Stimulated activated CD4-positive, alpha-beta T cell treated with anti-CD3 and anti-CD28 coated beads, Interleukin-12 subunit alpha, Interleukin-12 subunit beta, amount 100 ng/mL, for 24 hours (primary cell): Measurements from ENCODE around the gene LRP4.
"Not testable (repeated sequence)": the region's sequence is repeated elsewhere in the genome, so short reads cannot be mapped to it uniquely, and the experiment has no call there.

Source experiments
- DNase-seq, 2 experiments: peaks; one replicate each; pipeline ENCODE4 v3.0.0-alpha.2; 2020; ENCODE audit warnings: low read depth in 2 of 2

The LRP4 gene, protein sequence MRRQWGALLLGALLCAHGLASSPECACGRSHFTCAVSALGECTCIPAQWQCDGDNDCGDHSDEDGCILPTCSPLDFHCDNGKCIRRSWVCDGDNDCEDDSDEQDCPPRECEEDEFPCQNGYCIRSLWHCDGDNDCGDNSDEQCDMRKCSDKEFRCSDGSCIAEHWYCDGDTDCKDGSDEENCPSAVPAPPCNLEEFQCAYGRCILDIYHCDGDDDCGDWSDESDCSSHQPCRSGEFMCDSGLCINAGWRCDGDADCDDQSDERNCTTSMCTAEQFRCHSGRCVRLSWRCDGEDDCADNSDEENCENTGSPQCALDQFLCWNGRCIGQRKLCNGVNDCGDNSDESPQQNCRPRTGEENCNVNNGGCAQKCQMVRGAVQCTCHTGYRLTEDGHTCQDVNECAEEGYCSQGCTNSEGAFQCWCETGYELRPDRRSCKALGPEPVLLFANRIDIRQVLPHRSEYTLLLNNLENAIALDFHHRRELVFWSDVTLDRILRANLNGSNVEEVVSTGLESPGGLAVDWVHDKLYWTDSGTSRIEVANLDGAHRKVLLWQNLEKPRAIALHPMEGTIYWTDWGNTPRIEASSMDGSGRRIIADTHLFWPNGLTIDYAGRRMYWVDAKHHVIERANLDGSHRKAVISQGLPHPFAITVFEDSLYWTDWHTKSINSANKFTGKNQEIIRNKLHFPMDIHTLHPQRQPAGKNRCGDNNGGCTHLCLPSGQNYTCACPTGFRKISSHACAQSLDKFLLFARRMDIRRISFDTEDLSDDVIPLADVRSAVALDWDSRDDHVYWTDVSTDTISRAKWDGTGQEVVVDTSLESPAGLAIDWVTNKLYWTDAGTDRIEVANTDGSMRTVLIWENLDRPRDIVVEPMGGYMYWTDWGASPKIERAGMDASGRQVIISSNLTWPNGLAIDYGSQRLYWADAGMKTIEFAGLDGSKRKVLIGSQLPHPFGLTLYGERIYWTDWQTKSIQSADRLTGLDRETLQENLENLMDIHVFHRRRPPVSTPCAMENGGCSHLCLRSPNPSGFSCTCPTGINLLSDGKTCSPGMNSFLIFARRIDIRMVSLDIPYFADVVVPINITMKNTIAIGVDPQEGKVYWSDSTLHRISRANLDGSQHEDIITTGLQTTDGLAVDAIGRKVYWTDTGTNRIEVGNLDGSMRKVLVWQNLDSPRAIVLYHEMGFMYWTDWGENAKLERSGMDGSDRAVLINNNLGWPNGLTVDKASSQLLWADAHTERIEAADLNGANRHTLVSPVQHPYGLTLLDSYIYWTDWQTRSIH (N-terminal part only)

DNA sequence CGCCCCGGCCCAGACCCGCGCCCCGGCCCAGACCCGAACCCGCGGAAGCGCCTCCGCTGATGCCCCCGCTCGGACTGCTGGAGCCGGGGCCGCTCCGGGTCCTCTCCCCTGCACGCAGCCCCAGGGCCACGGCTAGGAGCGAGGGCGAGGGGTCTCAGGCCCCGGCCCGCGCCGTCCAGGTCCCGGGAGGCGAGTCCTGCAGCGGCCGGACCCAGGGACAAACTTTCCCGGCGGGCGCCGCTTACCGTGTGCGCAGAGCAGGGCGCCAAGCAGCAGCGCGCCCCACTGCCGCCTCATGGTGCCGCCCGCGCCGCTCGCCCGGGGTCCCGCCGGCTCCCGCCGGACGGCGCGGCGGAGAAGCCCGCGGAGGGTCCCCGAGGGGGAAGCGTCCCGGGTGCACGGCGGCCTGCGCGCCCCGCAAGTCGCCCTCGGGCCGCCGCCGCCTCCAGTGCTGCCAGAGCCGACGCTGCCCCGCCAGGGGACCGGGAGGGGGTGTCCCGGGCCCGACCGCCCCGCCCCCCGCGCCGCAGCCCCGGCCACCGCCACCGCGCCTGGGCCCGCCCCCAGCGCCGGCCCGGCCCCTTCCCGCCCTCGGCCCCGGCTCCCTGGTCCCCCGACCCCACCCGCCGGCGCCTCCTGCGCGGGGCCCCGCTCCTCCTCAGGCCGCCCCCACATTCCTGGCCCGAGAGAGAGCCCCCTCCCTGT is at the start of gene LRP4:
Gene LRP4, minus strand, starts transcription at position 468 of the 705 bp plus-strand sequence. Its CDS starts 171 bp downstream, at position 297.
- DNase-seq: peak in 1 of 2 experiments; percentile 22

GRCh38 chr11:46967962-46968361 is 49.6 kb upstream of the LRP4 start:
- DNase-seq: no peak

DNA sequence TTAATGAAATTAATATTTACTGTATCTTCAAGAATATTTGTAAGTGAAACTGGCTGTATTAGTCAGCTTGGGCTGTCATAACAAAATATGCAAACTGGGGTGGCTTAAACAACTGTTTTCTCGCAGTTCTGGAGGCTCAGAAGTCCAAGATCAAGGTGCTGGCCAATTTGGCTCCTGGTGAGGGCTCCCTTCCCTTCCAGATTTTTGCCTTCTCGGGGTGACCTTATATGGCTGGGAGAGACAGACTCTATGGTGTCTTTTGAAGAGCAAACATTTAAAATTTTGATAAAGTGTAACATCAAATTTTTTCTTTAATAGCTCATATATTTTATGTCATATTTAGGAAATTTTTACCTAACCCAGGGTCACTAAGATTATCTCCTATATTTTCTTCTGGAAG is 48.4 kb upstream of the LRP4 start:
- DNase-seq: no peak

DNA sequence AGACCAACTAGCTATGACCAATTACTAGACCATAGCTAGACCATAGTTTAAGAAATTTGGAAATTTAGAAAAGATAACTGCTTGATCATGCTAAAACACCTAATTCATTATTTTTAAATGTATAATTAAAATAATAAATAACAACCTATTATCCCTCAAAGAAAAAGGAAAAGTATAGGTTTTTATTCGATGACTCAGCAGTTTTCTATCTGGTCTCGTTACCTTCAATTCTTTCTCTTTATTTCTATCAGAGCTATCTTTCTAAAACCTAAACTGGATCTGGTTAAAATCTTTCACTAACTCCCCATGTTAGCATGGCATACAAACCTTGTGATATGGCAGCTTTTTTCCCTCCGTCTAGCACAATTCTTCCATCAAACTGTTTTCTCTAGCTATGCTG is 45.5 kb upstream of the LRP4 start:
- no peak for DNase-seq

DNA sequence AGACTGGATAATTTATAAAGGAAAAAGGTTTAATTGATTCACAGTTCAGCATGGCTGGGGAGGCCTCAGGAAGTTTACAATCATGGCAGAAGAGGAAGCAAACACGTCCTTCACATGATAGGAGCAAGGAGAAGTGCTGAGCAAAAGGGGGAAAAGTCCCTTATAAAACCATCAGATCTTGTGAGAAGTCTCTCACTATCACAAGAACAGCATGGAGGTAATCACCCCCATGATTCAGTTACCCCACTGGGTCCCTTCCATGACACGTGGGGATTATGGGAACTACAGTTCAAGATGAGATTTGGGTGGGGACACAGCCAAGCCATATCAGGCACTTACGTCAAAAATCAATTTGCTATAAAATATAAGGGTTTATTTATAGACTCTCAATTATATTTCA is 43.5 kb upstream of the LRP4 start:
- not testable (repeated sequence) for DNase-seq

GRCh38 chr11:46961041-46961440 is 42.7 kb upstream of the LRP4 start:
- DNase-seq: no peak

DNA sequence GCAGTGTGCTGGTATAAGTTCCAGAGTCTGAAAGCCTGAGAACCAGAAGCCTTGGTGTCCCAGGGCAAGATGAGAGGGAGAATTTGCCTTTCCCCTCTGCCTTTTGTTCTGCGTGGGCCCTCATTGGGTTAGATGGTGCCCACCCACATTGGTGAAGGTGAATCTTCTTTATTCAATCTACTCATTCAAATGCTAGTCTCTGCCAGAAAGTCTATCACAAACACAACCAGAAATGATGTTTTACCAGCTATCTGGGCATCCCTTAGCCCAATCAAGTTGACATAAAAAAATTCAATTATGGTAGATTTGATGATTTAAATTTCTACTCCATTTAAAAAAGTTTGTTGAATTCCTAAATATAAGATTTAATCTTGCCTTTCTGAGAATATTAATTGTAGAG is 40.4 kb upstream of the LRP4 start:
- DNase-seq: no peak

- DNase-seq: no peak
Measured at GRCh38 chr11:46953093-46953492, 34.7 kb upstream of the LRP4 start.

DNA sequence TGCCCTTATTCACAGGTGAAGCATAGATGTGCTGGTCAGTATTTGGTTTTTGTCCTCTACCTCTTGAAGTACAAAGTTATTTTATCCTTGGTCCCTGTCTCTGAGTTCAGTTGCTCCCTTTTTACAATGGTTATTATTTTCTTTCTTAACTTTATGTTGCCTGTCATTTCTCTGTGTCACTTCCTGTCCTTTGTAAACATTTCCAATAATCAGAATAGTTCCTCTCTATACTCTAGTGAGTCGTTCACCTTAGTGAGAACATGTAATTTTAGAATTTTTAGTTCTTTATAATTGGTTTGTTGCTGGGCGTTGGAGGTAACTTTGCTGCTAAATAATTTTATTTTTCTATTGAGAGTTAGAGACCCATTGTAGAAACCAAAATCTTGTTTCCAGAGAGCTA is 34.2 kb upstream of the LRP4 start:
- DNase-seq: no peak

GRCh38 chr11:46951864-46952263 is 33.5 kb upstream of the LRP4 start:
- DNase-seq: no peak

DNA sequence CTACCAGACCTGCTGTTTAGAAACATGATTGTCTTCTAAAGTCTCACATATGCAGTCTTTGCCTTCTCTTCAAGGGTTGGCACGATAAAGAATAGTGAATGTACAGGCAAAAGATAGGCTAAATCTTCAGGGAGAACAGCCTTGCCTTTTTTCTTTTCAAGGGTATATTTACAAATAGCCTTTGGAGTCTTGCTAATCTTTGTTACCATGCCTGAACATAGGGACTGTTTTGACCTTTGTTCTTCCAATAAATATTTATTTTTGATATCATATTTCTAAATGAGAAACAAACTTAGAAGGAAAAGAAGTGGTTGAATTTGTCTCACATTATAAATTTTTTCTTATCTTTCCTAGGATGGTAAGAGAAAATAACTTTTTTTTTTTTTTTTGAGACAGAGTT is 30.9 kb upstream of the LRP4 start:
- no peak for DNase-seq

DNA sequence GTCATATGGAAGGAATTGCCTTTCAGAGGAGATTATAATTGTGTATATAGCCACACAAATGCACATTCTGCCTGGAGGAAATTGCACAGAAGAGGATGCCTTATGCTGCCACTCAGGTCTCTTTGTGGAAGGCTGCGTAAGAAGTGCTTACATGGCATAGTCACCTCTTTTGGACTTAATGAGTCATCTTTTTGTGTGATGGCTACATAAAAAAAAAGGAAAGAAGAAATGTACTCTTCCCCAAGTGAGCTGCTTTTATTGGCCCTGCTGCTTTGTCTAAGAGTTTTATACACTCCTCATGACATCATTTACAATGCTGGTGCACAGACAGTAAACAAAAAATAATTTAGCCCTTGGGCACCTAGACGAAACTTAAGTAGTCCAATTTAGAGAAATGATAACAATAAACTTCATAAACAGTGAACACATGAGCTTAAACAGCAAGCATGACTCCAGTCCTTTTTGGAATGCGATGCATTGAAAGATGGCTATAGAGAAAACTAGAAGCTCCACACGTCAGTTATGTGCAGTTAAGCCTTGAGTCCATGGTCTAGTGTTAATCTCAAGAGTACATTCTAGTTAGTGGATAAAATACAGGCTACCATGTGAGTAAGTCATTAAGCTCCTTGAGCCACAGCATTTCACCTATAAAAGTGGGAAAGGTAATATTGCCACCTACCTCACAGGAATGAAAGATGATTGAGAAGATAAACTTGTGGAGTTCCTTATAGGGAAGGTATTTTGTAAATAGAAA is 30.2 kb upstream of the LRP4 start:
- DNase-seq: no peak

- no peak for DNase-seq
Measured at GRCh38 chr11:46947399-46948077, 29.2 kb upstream of the LRP4 start.

GRCh38 chr11:46944356-46945075 is 26.2 kb upstream of the LRP4 start:
- DNase-seq: no peak

DNA sequence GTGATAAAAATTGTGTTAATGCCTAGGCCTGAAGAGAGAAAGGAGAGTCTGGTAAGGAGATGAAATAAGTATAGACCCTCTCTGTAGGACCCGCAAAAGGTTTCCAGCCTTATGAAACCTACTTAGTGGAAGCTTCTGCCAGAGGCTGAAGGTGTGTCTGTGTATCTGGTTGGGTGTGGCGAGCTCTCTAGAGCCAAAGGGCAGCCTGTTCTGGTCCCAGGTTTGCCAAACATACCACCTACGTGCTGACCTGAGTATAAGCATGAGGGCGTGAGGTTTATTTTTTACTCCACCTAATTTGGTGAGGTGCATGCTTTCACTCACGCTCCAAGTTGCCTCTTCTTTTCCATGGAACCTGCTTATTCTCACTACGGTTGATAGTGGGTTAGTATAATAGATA is 23.8 kb upstream of the LRP4 start:
- no peak for DNase-seq

DNA sequence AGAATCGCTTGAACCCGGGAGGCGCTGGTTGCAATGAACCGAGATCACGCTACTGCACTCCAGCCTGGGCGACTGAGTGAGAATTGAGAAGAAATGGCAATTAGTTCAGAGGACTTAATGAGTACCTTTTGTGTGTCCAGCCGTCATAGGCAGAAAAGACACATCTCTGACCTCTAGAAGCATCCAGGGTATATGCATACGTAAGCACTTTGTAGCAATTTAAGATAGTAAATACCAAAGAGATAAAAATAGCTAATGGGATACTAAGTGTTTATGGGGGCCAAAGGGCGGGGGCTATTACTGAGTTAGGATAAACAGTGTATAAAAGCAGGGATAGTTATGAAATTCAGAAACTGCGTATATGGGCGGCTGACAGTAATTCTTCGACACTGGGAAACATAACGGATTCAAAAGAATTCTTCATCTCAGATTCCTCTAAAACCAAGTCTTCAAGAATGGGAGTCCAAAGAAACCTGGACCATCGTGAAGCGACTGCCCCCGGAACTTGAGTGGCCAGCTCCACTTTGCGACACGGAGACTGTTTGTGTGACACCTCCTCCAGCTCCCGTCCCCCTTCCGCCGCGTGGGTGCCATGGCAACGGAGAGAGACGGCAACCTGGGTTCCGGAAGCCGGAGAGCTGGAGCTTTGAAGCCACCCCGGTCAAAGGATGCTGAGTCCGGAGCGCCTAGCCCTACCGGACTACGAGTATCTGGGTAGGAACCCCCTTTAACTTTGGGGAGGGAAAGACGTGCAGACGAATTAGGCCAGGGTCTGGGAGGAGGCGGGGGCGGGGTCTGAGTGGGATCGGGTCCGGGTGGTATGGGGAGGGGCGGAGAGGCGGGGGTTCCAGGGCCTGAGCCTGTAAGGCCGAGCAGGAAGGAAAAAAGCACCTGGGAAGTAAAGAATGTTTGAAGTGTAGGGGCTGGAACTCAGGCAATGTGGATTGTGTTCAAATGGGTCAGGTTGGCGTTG is 18.1 kb upstream of the LRP4 start, which contains the start of gene CSTPP1:
Gene CSTPP1, plus strand, starts transcription at position 624 of the 973 bp plus-strand sequence. Its CDS starts 45 bp downstream, at position 669.
- peak; percentile 85 to 93 for DNase-seq

DNA sequence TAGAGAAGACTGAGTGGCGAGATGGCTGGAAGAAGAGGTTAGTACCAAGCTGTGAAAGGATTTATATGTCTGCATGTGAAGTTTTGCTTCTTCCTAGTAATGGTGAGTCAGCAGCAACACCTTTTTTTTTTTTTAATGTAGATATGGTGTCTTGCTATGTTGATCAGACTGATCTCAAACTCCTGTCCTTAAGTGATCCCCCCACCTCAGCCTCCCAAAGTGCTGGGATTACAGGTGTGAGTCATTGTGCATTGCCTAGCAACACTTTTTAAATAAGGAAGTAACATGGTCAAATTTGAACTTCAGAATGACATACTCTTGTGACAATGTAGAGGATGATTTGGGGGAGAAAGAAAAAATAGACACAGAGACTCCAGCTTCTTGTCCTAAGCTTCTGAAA is 11.7 kb upstream of the LRP4 start:
- no peak for DNase-seq

- not testable (repeated sequence) for DNase-seq
Measured at GRCh38 chr11:46928701-46929100, 10.4 kb upstream of the LRP4 start.
